Measurements from ENCODE around the gene PRUNE2.
"Not testable (repeated sequence)": the region's sequence is repeated elsewhere in the genome, so short reads cannot be mapped to it uniquely, and the experiment has no call there.

Gene PRUNE2, protein sequence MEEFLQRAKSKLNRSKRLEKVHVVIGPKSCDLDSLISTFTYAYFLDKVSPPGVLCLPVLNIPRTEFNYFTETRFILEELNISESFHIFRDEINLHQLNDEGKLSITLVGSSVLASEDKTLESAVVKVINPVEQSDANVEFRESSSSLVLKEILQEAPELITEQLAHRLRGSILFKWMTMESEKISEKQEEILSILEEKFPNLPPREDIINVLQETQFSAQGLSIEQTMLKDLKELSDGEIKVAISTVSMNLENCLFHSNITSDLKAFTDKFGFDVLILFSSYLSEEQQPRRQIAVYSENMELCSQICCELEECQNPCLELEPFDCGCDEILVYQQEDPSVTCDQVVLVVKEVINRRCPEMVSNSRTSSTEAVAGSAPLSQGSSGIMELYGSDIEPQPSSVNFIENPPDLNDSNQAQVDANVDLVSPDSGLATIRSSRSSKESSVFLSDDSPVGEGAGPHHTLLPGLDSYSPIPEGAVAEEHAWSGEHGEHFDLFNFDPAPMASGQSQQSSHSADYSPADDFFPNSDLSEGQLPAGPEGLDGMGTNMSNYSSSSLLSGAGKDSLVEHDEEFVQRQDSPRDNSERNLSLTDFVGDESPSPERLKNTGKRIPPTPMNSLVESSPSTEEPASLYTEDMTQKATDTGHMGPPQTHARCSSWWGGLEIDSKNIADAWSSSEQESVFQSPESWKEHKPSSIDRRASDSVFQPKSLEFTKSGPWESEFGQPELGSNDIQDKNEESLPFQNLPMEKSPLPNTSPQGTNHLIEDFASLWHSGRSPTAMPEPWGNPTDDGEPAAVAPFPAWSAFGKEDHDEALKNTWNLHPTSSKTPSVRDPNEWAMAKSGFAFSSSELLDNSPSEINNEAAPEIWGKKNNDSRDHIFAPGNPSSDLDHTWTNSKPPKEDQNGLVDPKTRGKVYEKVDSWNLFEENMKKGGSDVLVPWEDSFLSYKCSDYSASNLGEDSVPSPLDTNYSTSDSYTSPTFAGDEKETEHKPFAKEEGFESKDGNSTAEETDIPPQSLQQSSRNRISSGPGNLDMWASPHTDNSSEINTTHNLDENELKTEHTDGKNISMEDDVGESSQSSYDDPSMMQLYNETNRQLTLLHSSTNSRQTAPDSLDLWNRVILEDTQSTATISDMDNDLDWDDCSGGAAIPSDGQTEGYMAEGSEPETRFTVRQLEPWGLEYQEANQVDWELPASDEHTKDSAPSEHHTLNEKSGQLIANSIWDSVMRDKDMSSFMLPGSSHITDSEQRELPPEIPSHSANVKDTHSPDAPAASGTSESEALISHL (N-terminal part only)

DNA sequence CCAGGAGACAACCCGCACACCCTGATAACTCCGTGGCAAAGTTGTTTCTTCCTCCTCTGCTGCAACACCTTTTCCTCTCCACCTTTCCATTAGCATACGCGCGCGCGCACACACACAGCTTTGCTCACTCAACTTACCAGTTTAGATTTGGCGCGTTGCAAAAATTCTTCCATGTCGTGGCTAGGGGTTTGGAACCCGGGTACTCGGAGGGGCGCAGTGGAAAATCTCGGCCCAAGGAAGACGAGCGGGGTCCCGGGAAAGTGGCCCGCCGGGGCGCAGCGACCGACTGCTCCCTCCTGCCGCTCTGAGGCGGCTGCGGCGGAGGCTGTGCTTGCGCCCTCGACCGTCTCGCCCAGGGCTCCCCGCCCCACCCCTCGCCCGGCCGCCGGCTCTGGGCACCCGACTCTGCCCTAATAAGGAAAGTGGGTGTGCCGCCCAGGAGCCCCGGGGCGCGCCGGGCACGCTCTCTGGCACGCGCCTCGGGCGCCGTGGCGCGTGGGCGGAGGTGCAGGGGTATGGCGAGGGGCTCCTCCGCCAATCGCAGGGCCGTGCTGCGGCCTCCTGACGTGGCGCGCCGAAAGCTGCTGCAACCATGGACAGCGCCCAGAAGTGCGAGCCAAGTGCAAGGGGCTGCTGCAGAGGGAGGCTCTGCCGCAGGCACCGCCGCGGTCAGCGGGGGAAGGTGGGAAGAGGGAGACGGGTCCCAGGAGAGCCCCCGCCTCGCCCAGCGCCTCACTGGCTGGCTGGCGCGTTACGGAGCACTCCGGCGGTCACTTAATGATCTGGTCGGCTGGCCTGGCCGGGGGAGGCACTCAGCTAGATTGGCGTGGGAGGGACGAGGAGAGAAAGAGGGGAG is at the start of gene PRUNE2:
TSS of gene PRUNE2 (minus strand) at position 324 of the 856 bp plus-strand sequence. CDS start at position 173, 151 bp downstream.
- no peak for DNase-seq

DNA sequence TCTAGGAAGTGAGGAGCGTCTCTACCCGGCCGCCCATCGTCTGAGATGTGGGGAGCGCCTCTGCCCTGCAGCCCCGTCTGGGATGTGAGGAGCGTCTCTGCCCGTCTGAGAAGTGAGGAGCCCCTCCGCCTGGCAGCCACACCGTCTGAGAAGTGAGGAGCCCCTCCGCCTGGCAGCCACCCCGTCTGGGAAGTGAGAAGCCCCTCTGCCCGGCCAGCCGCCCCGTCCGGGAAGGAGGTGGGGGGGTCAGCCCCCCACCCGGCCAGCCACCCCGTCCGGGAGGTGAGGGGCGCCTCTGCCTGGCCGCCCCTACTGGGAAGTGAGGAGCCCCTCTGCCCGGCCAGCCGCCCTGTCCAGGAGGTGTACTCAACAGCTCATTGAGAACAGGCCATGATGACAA is 49.5 kb upstream of the PRUNE2 start:
- not testable (repeated sequence) for DNase-seq

DNA sequence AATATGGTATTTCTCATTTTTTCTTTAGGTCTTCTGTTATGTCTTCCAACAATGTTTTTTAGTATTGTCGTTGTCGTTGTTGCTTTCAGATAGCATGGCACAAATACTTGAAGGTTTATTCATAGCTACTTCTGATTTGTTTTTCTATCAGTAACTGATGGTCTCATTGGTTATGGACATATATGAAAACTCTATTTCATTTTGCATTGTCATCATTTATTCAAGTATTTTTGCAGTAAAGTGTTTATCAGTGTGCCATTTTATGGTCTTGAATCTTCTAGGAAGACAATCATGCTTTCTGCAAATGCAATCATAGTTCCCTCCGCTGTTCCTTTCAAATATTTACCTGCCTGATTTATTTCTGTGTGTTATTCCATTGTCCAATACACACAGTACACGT is 44.0 kb upstream of the PRUNE2 start:
- no peak for DNase-seq

DNA sequence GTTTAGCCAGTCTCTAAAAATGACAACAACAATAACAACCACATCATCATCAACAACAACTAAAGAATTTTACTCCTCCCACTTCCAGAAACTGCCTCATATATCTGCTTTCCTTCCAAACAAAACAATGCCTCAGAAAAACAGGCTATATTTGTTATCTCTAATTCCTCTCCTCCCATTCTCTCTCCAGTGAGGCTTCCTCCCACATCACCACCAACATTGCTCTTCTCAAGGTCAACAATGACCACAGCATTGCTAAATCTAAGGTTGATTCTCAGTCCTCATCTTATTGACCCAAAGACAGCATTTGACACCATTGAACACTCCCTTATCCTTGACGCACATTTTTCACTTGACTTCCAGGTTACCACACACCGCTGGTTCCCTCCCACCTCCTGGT is 38.1 kb upstream of the PRUNE2 start:
- DNase-seq, result no peak

DNA sequence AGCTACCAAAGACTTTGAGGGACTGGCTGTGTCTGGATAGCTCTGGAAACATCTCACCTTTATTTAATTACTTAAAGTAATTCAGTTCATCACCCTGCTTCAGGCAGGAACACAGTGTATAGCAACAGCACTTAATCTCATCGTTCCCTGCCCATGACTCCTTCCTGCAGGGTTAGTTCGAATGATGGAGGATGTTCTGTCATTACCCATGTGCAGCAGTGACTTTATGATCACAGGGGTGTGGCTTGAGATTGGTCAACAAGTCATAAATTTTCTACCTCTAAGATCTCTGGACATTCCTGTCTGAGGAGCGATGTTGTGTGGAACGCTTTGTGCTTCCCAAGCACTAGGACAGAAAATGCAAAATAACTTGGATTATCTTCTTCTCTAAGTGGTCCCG is 37.1 kb upstream of the PRUNE2 start:
- no peak for DNase-seq

DNA sequence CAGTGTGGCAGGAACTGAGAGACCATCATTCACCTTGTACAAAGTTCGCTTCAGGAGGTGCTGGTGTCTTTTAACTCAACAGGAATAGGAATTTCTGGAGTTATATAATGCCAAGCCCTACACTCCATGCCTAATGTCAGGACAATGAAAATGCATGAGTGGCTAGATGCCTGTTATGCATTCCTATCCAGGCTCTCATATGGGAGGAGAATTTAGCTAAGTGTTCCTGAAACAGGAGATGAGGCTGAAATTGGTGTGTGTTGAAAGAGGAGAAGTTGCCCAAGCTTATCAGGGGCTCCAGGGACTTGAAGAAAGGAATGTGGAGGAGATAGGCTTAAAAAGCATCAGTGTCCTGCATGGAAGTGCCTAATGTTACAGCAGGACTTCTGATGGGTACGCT is 26.8 kb upstream of the PRUNE2 start:
- DNase-seq, result no peak

DNA sequence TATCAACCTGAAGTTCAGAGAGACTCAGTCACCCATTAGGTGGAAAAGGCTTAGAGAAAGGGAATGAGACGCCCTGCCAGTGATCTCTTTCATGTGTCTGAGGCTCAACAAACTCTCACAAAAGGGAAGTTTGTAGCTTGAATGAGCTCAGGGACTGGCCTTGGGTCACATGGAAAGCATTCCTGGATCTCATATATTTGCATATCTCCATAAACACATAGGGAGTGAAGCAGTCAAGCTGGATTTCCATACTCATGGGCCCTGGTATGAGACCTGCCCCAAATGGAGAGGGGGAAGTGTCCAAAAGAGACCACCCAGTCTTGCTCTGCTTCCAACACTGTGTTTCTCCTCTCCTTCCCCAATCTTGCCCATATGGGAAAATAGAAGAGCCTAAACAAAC is 26.4 kb upstream of the PRUNE2 start:
- DNase-seq, result no peak

DNA sequence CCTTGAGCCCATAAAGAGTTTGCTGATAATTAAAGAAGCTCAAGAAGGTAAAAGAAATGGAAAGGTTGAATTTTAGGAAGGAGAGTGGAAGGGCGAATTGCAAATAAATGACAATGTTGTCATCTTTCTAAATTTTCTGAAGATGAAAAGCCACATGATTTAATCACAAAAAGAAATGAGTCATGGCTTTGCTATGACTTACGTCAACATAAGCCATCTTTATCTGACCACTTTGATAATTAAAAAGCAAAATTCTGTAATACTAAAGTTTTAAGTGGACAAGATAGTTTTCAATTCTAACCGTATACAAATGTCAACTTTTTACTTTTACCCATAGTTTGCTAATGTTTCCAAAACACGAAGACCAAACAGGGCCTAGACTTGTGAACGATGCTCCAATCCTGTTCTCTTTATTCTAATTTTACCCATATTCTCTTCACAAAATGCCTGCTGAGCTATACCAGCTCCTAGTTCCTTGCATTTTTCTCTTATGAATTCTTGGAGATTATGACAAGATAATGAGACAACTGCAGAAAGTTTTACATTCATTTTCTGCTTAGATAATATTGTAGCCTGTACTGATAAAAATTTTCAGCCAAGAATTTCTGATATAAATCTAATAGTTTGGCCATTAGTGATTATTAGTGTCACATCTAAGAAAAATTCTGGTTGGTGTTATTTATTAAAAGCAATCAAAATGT is 21.8 kb upstream of the PRUNE2 start:
- DNase-seq, result no peak

DNA sequence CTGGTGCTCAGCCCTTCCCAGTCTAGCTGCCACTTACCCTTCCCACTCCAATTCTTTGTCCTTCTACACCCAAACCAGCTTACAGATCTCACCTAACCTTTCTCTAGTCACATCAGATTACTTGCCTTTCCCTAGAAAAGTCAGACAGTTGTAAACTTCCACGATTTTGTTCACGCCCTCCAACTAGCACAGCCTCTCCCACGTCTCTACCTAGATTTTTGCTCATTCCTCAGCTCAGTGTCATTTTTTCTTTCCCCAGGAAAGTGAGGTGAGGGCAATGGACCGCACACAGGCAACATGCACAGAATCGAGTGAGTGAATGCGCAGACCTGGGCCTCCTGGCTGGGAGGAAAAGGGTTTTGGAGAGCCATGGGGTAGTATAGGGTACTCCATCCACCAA is 20.9 kb upstream of the PRUNE2 start:
- DNase-seq, result no peak

DNA sequence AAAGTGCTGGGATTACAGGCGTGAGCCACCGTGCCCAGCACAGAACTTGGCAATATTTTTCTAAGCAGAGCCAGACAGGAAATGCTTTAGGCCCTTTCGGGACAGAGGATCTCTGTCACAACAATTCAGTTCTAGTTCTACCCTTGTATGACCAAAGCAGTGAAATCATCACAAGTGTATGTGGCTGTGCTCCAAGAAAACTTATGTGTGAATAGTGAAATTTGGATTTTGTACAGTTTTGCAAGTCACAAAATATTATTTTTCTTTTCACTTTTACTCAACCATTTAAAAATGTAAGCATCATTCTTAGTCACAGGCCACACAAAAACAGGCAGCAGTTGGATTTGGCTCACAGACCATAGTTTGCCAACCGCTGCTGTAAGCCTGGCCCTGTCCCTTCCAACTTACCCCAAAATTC is 20.4 kb upstream of the PRUNE2 start:
- no peak for DNase-seq

DNA sequence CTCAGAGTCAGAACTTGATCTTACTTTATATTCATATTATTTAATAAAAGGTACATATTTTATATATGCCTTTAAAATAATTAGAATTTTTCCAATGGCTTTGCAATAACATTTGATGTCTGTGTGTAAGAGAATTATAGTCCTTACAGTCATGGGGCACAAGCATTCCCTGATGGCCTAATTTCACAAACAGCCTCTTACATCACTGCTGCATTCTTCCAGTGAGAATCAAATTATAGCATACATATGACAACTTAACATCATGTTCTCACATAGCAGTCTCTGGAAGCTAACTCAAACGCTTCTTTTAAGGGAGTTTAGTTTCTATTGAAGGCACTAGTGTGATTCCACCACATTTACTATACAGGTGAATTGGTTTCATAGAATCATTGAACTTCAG is 15.3 kb upstream of the PRUNE2 start:
- no peak for DNase-seq

DNA sequence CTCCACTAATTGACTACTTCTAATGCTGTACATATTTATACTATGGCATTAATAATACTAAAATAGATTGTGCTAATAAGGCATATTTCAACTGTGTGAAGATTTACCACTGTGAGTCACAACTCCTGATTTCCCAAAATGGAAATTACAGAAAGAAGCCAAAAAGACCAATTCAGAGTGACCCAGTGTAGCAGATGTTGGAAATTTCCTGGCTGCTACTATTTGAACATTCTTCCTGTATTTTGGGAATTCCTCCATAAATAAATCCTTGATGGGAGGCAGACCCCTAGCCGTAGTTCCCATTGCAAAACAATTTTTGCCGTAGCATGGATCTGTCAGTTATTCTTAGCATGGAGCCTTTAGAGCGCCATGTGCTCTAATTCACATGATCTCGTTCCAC is 11.4 kb upstream of the PRUNE2 start:
- DNase-seq, result no peak

DNA sequence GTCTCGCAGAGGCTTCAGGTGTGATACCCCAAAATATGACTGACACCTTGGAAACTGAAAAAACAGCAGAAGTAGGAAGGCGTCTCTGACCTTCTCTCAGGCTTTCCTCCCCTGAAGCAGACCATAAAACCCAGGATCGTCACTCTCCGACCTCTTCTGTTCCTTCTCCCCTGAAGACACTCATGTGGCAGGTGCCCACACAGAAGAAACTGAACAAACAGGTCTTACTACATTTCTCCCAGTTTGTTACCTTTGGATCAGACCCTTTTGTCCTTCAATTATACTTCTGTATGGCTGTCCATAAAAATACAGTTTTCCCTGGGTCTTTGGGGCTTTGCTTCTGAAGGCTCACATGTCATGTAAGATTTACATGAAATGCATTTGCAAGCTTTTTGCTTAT is 10.3 kb upstream of the PRUNE2 start:
- DNase-seq, result no peak

DNA sequence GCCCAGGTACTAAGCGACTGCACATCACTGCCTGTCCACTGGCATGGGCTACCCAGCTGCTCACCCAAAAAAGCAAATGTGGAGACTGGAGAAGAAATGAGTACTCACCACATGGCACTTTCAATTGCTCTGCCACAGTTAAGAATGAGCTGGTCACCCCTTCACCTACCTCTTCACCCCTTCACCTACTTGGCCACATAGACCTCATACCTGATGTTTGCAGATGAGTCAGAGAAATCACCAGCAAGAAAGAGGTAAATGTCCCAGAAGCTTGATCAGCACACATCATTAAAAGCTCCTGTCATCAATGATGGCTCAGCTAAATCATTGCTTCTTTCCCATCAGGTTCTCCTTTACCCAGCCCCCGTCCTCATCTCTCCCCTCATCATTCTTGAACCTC is 7.6 kb upstream of the PRUNE2 start:
- no peak for DNase-seq

DNA sequence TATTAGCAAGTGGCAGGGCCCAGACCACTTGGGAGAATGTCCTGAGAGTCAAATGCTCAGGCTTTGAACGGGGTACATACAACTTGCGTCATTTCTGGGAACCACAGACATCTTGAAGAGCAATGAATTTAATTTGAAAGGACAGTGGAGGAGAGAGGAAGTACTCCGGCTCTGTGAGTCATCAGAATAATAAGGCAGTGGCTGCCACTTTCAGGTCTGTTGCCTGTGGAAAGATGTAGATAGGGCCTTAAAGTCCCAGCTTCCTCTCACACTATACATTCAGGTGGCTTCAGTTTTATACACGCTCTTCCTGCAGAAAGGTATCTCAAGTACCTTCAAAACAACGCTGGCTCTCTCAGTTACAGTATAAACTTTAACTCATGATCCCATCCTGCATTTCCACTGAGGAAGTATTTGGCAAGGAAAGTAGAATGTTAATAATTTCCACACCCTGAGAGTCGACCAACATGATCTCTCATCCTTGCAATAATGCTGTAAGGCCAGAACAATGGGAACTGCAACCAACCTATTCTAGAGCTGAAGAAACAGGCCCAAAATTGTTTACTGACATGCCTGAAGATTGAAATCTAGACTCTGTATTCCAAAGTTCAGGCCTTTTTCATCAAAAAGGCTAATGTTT is 6.8 kb upstream of the PRUNE2 start:
- DNase-seq, result no peak

DNA sequence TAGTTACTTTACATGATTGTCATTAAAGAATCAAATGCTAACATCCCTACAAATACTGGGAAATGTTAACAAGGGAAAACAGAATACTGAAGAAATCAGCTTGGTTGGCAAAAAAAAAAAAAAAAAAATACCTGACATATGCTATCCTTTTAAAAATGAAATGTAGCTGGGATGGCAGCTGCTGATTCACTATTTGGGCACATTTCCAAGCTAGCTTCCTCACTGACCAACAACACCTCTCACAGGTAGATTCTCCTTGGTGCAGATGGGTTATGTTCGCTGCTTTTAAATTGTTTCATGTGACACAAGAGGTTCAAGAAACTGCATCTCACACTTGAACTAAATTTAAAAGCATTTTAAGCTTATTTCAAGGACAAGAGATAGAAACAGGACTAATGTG is 6.1 kb upstream of the PRUNE2 start:
- no peak for DNase-seq

DNA sequence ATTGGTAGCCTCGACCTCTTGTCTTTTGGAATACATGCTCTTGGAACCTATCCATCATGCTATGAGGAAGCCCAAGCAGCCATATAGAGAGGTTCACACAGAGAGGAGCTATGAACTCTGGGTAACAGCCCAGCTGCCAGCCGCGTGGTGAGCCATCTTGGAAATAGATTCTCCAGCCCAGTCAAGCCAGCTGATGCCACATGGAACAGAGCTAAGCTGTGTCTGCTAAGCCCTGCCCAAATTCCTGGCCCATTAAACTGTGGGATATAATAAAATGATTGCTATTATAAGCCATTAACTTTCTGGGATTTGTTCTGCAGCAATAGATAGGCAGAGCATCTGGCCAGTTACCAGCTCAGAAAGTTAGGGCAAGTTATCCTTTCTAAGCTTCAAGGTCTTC is 4.9 kb upstream of the PRUNE2 start:
- no peak for DNase-seq

DNA sequence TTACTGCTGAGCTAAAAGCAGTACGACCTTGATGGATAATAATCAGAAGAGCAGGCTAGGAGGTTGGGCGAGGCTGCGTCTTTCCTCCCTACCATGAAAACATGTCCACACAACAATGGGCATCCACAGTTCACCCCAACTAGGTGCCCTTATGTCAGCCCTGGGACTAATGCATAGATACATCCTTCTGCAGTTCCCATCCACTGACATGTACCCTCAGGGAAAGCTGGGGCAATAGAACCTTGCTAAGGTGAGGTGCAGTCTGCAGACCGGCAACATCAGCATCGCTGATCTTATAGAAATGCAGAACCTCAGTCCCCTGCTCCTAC is 697 bp upstream of the PRUNE2 start:
- DNase-seq, result no peak

DNA sequence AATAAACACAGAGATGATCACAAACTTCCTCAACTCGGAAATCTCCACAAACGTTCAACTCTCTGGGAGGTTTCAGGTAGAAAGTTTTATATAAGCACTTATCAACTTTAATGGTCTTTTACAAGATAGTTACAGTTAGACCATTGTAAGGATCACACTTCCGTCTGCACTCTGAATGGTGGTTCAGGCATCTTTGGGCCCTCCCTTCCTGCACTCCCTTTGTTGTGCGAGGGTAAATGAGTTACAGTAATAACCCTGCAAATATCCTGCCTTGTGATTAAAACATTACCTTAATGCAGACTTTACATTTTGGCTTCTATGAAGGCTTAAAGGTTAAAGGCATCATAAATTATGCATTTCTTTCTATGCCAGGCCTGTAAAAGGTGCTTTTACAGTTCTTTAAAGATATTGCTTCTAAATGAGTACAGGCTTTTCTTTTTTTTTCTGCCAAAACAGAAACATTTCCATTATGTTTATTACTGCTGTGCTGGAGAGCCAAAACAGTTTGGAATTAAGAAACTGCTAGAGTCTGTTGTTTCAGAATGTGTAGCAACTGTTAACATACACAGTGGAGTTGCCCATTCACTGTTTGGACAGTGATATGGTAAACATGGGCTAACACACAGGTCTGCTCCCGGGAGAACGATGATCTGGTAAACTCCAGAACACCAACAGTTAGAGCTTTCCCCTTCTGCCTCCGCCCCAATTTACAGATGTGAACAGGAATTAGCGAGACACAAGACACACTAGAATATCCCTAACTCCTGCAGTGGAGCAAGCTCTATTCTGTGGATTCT is 1.1 kb downstream of the PRUNE2 start:
- no peak for DNase-seq

DNA sequence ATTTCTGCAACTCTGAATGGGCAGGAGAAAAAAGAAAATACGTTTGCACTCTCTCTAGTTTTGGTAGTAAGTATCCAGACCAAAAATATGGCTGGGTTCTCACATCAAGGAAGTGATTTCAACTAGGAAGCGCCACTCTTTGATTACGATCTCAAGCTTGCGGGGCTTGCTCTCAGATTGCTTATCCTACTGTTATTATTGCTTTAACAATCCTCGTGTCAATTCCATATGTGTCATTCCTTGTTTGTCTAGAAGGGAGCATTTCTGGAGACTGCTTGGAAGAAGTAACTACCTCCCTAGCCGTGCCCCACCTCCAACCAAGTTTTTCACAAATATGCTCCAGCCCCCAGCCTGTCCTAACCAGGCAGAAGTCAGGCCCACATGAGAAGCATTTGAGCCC is 3.5 kb downstream of the PRUNE2 start:
- DNase-seq, result no peak
